Trophoblast cell (in vitro differentiated cells and primary cell): ENCODE data around the gene CCDC68.
A peak's percentile ranks its signal among the peaks of the same experiment; 100 is the strongest.

ENCODE experiments used
- DNase-seq, 2 donors: peaks; one replicate each; pipeline ENCODE4 v3.0.0-alpha.2; 2016
- H2AFZ ChIP-seq: 2 replicates; pipeline ENCODE4 v1.6.1; 2013; ENCODE audit warnings: low read length, moderate library complexity, mild to moderate bottlenecking; ENCODE audit not compliant: insufficient read depth, poor library complexity
- H2AK5ac ChIP-seq: 2 replicates; pipeline ENCODE4 v1.6.1; 2013; ENCODE audit warnings: mild to moderate bottlenecking, low read length
- H2BK120ac ChIP-seq: 2 replicates; pipeline ENCODE4 v1.6.1; 2013; ENCODE audit warnings: low read length, mild to moderate bottlenecking, moderate library complexity; ENCODE audit not compliant: insufficient read depth, poor library complexity
- H2BK12ac ChIP-seq: 2 replicates; pipeline ENCODE4 v1.6.1; 2013; ENCODE audit warnings: mild to moderate bottlenecking, low read length, moderate library complexity
- H2BK5ac ChIP-seq: 2 replicates; pipeline ENCODE4 v1.6.1; 2013; ENCODE audit warnings: low read length, low read depth, moderate library complexity, mild to moderate bottlenecking; ENCODE audit not compliant: poor library complexity
- H3K14ac ChIP-seq: 2 replicates; pipeline ENCODE4 v1.6.1; 2013; ENCODE audit warnings: mild to moderate bottlenecking, low read length
- H3K18ac ChIP-seq: 2 replicates; pipeline ENCODE4 v1.6.1; 2013; ENCODE audit warnings: mild to moderate bottlenecking, low read length
- H3K23ac ChIP-seq: 2 replicates; pipeline ENCODE4 v1.6.1; 2013; ENCODE audit warnings: low read length
- H3K27ac ChIP-seq: 2 replicates; pipeline ENCODE4 v1.5.1; 2013; ENCODE audit warnings: low read depth, mild to moderate bottlenecking, inconsistent platforms, low read length, moderate library complexity
- H3K27me3 ChIP-seq: 2 replicates; pipeline ENCODE4 v1.6.1; 2013; ENCODE audit warnings: inconsistent platforms, mild to moderate bottlenecking, low read length, moderate library complexity; ENCODE audit not compliant: insufficient read depth
- H3K36me3 ChIP-seq, 2 experiments: 1 replicate in 1 of 2; 2 replicates in 1 of 2; pipeline ENCODE4 v1.6.1; 2013; ENCODE audit warnings: low read length in 2 of 2, mild to moderate bottlenecking in 2 of 2, moderate library complexity in 1 of 2; ENCODE audit not compliant: insufficient read depth in 2 of 2, control insufficient read depth in 1 of 2
- H3K4ac ChIP-seq: 2 replicates; pipeline ENCODE4 v1.6.1; 2013; ENCODE audit warnings: low read depth, mild to moderate bottlenecking, low read length, moderate library complexity
- H3K4me1 ChIP-seq, 2 experiments: 1 replicate in 1 of 2; 2 replicates in 1 of 2; pipeline ENCODE4 v1.6.1; 2013; ENCODE audit warnings: low read length in 2 of 2, mild to moderate bottlenecking in 2 of 2, moderate library complexity in 1 of 2; ENCODE audit not compliant: insufficient read depth in 2 of 2, control insufficient read depth in 1 of 2
- H3K4me2 ChIP-seq: 2 replicates; pipeline ENCODE4 v1.6.1; 2013; ENCODE audit warnings: inconsistent platforms, mild to moderate bottlenecking, low read length, moderate library complexity
- H3K4me3 ChIP-seq: 2 replicates; pipeline ENCODE4 v1.5.1; 2013; ENCODE audit warnings: mild to moderate bottlenecking, low read depth, low read length, inconsistent platforms
- H3K79me1 ChIP-seq: one replicate; pipeline ENCODE4 v1.6.1; 2013; ENCODE audit warnings: low read length
- H3K79me2 ChIP-seq: 2 replicates; pipeline ENCODE4 v1.6.1; 2013; ENCODE audit warnings: low read length, mild to moderate bottlenecking; ENCODE audit not compliant: control insufficient read depth, insufficient read depth, poor library complexity
- H3K9ac ChIP-seq: 2 replicates; pipeline ENCODE4 v1.6.1; 2013; ENCODE audit warnings: mild to moderate bottlenecking, low read length
- H3K9me3 ChIP-seq: 2 replicates; pipeline ENCODE4 v1.6.1; 2013; ENCODE audit warnings: low read depth, mild to moderate bottlenecking, control low read depth, inconsistent platforms, low read length; ENCODE audit not compliant: insufficient read depth
- H4K12ac ChIP-seq: 2 replicates; pipeline ENCODE4 v1.6.1; 2013; ENCODE audit warnings: low read depth, mild to moderate bottlenecking, low read length, moderate library complexity
- H4K8ac ChIP-seq: 2 replicates; pipeline ENCODE4 v1.6.1; 2013; ENCODE audit warnings: low read depth, mild to moderate bottlenecking, low read length, moderate library complexity
- H4K91ac ChIP-seq: one replicate; pipeline ENCODE4 v1.6.1; 2013; ENCODE audit warnings: low read depth, mild to moderate bottlenecking, low read length, moderate library complexity
- WGBS: extraction: QIAGEN DNeasy Blood & Tissue Kit; methylation state at CpG from one replicate; pipeline ENCODE4 v1.1.7; 2013; ENCODE audit warnings: missing lambda C conversion rate; ENCODE audit not compliant: insufficient read length, insufficient coverage; ENCODE audit errors: extremely low coverage; 5-methylcytosine and 5-hydroxymethylcytosine counted together

The CCDC68 gene

GRCh38 chr18:54910161-54910919 lies 48.9 kb downstream of the CCDC68 start:
- peaks cover 5% of the 10 kb centered on the region for H3K79me1 ChIP-seq
- H3K23ac ChIP-seq: no peak overlapping the region
- H3K36me3 ChIP-seq: no peaks in the 10 kb centered on the region
- no peak overlapping the region for H4K91ac ChIP-seq
- no peak overlapping the region for H2AFZ ChIP-seq
- H4K8ac ChIP-seq: no peak overlapping the region
- H3K4me1 ChIP-seq: peaks cover 8 to 11% of the 10 kb centered on the region in 2 experiments
- no peak overlapping the region for H3K4me2 ChIP-seq
- no peak overlapping the region for H2BK120ac ChIP-seq
- H3K27me3 ChIP-seq: no peaks in the 10 kb centered on the region
- H3K79me2 ChIP-seq: no peaks in the 10 kb centered on the region
- H2BK5ac ChIP-seq: no peak overlapping the region
- WGBS: no CpG with 5 or more reads among the region's 6 CpGs
- no peak overlapping the region for H3K4me3 ChIP-seq
- no peak overlapping the region for H2BK12ac ChIP-seq
- no peak overlapping the region for H2AK5ac ChIP-seq
- H3K9me3 ChIP-seq: peaks cover 6% of the 10 kb centered on the region
- H3K18ac ChIP-seq: no peak overlapping the region
- H4K12ac ChIP-seq: no peak overlapping the region
- H3K27ac ChIP-seq: no peak overlapping the region
- no peak for DNase-seq
- no peak overlapping the region for H3K4ac ChIP-seq
- no peak overlapping the region for H3K14ac ChIP-seq
- no peak overlapping the region for H3K9ac ChIP-seq

GRCh38 chr18:54909538-54909937 lies 49.7 kb downstream of the CCDC68 start:
- Histone ChIP-seq H4K91ac (peak overlapping the region; percentile 59), H2BK5ac (no peak overlapping the region), H3K23ac (no peak overlapping the region), H3K4me2 (no peak overlapping the region), H2BK120ac (peak overlapping the region; percentile 58), H3K36me3 (no peaks in the 10 kb centered on the region), H3K9ac (no peak overlapping the region), H2BK12ac (peak overlapping the region; percentile 80), H2AFZ (no peak overlapping the region), H3K79me1 (peaks cover 5% of the 10 kb centered on the region), H3K4me3 (no peak overlapping the region), H3K9me3 (peaks cover 6% of the 10 kb centered on the region), H3K27me3 (no peaks in the 10 kb centered on the region), H3K4ac (no peak overlapping the region), H2AK5ac (peak overlapping the region; percentile 79), H3K79me2 (no peaks in the 10 kb centered on the region), H4K8ac (no peak overlapping the region), H3K4me1 (peaks cover 11 to 15% of the 10 kb centered on the region in 2 experiments), H3K18ac (peak overlapping the region; percentile 41), H3K14ac (no peak overlapping the region), H4K12ac (no peak overlapping the region), H3K27ac (no peak overlapping the region)
- DNase-seq: no peak
- WGBS: no CpG with 5 or more reads among the region's 11 CpGs

GRCh38 chr18:54906331-54907185 lies 52.7 kb downstream of the CCDC68 start:
- H4K91ac ChIP-seq: peak overlapping the region; percentile 20
- no peak overlapping the region for H2BK12ac ChIP-seq
- peaks cover 6% of the 10 kb centered on the region for H3K9me3 ChIP-seq
- H3K18ac ChIP-seq: no peak overlapping the region
- no peak overlapping the region for H2AK5ac ChIP-seq
- no peak overlapping the region for H2AFZ ChIP-seq
- no peaks in the 10 kb centered on the region for H3K27me3 ChIP-seq
- no peak overlapping the region for H3K14ac ChIP-seq
- no peak overlapping the region for H2BK120ac ChIP-seq
- no peak overlapping the region for H2BK5ac ChIP-seq
- H3K79me1 ChIP-seq: peaks cover 5% of the 10 kb centered on the region
- no CpG with 5 or more reads among the region's 6 CpGs for WGBS
- no peak overlapping the region for H3K4ac ChIP-seq
- peaks cover 11 to 15% of the 10 kb centered on the region in 2 experiments for H3K4me1 ChIP-seq
- H3K36me3 ChIP-seq: no peaks in the 10 kb centered on the region
- H3K79me2 ChIP-seq: no peaks in the 10 kb centered on the region
- H4K12ac ChIP-seq: no peak overlapping the region
- H3K4me3 ChIP-seq: no peak overlapping the region
- no peak overlapping the region for H3K9ac ChIP-seq
- no peak overlapping the region for H4K8ac ChIP-seq
- H3K4me2 ChIP-seq: no peak overlapping the region
- DNase-seq: peak; percentile 48 to 70
- no peak overlapping the region for H3K23ac ChIP-seq
- no peak overlapping the region for H3K27ac ChIP-seq

GRCh38 chr18:54905629-54906028 lies 53.6 kb downstream of the CCDC68 start:
- Histone ChIP-seq H3K27ac (no peak overlapping the region), H3K4me1 (peaks cover 11 to 15% of the 10 kb centered on the region in 2 experiments), H3K4me3 (no peak overlapping the region), H3K27me3 (no peaks in the 10 kb centered on the region), H3K36me3 (no peaks in the 10 kb centered on the region), H3K9me3 (peaks cover 5% of the 10 kb centered on the region), H3K23ac (no peak overlapping the region), H3K4ac (no peak overlapping the region), H3K79me1 (peaks cover 5% of the 10 kb centered on the region), H4K12ac (no peak overlapping the region), H3K18ac (no peak overlapping the region), H2BK12ac (no peak overlapping the region), H4K91ac (no peak overlapping the region), H4K8ac (no peak overlapping the region), H2AK5ac (no peak overlapping the region), H2BK120ac (no peak overlapping the region), H3K4me2 (no peak overlapping the region), H3K79me2 (no peaks in the 10 kb centered on the region), H2AFZ (no peak overlapping the region), H3K9ac (no peak overlapping the region), H3K14ac (no peak overlapping the region), H2BK5ac (no peak overlapping the region)
- WGBS: no CpG with 5 or more reads among the region's 5 CpGs
- DNase-seq: no peak
